HEK293 (cell line): ENCODE measurements around the gene GPR89A.
"Not testable (repeated sequence)": the region's sequence is repeated elsewhere in the genome, so short reads cannot be mapped to it uniquely, and the experiment has no call there.

Experiments
- CTCF ChIP-seq: fragments of 450-650 bp; formaldehyde crosslinking; IDR thresholded peaks from 2 replicates; pipeline ENCODE4 v1.5.1; 2016; ENCODE audit warnings: missing biosample characterization, missing genetic modification characterization
- KLF10 ChIP-seq: fragments of 450-650 bp; IDR thresholded peaks from 2 replicates; pipeline ENCODE4 v1.5.1; 2018; ENCODE audit warnings: missing biosample characterization, mild to moderate bottlenecking, missing genetic modification characterization
- KLF9 ChIP-seq: fragments of 450-650 bp; formaldehyde crosslinking; IDR thresholded peaks from 2 replicates; pipeline ENCODE4 v1.5.1; 2016; ENCODE audit warnings: missing biosample characterization, missing genetic modification characterization, low read depth
- ZNF621 ChIP-seq: fragments of 450-650 bp; formaldehyde crosslinking; IDR thresholded peaks from 2 replicates; pipeline ENCODE4 v1.5.1; 2017; ENCODE audit warnings: missing biosample characterization, missing genetic modification characterization

GRCh38 chr1:145684858-145685257 is 77.1 kb downstream of the GPR89A start:
- TF ChIP-seq KLF10, ZNF621, KLF9, CTCF (tag by site-specific recombination): not testable (repeated sequence)
